Brain pericyte (primary cell): ENCODE measurements around the gene CRYL1.

ENCODE experiments used
- DNase-seq: peaks from one replicate; pipeline ENCODE4 v3.0.0-alpha.2; 2012; ENCODE audit warnings: low read depth, low spot score

The CRYL1 gene

DNA sequence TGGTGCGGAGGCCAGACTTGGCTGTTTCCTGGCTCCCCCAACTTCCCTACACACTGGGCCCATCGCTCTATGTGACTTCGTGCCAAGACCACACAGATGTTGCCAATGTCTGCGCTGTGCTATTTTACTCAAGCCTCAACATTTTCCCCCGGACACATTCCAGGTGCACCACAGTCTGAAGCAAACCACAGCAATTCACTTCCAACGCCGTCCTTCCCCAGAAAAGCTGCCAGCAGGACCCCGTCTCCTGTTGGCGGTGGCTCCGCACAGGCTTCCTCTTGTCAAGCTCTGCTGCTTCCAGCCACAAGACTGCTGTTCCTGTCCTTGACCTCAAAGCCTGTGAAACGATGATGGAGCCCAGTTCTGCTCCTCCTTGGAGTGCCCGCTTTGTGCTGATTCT is 100.7 kb downstream of the CRYL1 start:
- no peak for DNase-seq

DNA sequence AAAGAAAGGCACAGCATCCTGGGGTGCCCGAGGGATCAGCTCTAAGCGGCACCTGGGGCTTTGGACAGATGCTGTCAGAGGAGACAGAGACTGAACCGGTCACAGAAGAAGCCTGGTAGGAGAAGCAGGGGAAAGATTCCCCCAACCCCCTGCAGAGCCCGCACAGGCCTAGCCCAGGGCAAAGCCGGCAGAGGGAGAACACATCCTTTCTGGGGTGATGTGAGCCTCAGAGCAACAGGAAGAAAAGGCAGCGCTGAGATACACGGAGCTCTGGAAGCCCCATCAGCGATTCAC is 101.2 kb downstream of the CRYL1 start:
- DNase-seq = no peak

GRCh38 chr13:20422362-20422761 is 103.3 kb downstream of the CRYL1 start:
- no peak for DNase-seq

DNA sequence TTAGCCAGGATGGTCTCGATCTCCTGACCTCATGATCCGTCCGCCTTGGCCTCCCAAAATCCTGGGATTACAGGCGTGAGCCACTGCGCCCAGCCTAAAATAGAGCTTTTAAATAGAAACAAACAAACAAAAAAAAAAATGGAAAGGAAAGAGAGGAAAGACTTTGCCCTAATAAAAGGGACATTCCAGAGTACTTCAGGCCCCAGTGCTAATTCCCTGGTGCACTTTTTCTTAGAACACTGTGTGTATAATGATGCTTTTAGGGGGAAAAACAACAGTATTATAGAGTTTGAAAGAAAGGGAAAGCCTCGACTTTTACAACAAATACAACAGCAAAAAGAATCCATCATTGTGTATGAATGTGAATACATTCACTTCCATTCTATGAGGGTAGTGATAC is 104.7 kb downstream of the CRYL1 start:
- no peak for DNase-seq

DNA sequence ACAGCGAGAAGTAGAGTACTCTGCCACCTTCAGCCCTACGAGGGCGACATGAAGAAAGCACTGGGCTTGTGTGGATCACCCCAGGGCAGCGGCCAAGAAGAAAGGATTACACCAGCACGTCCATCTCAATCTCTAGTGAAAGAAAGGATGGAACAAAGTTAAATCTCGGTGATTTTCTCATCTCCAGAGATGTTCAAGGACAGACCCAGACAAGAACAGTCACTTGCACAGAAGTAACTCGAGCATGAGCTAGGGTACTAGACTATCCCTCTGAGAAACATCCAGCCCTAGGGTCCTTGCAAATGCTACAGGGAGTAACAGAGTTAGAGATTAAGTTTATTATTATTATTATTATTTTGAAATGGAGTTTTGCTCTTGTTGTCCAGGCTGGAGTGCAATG is 106.7 kb downstream of the CRYL1 start:
- DNase-seq = no peak

DNA sequence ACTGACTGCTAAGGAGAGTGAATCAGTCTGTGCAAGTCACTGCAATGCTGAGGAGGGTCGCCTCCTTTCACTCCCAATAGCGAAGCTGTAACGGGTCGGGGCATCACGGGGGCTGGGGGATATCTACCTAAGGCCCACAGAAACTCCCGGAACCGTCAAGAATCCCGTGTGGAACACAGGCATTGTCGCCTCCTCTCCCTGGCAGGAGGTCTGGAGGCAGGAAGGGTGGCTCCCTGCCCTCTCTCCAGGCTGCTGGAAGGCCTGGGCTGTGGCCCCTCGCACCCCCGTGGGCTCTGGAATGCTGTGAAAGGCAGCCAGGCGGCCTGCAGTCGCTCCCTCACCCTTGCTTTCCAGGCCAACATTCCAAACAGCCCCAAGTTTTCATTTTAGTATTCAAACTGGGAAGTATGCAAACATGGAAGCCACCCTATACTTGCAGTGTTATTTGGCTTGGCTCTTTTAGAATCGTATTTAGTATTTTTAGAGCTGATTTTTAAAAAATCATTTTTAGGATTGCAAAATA is 109.4 kb downstream of the CRYL1 start:
- no peak for DNase-seq

GRCh38 chr13:20415694-20416107 is 110.0 kb downstream of the CRYL1 start:
- DNase-seq = no peak

DNA sequence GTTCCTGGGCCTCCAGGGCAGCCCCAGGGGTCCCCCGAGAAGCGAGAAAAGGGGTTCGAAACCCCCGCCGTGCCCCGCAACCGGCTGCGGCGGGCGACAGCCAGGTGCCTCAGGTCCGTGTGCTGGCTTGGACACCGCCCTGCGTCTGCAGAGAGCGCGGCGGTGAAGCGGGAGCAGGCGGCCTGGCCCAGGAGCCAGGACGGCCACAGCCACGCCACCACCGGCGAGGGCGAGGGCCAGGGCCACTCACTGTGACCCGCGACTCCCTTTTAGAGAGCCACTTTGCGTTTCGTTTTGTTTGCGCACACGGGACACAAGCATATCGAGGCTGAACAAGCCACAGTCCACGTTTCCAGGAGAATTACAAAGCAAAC is 110.4 kb downstream of the CRYL1 start:
- DNase-seq = no peak

- no peak for DNase-seq
Observed at GRCh38 chr13:20414546-20415305, 110.9 kb downstream of the CRYL1 start.

DNA sequence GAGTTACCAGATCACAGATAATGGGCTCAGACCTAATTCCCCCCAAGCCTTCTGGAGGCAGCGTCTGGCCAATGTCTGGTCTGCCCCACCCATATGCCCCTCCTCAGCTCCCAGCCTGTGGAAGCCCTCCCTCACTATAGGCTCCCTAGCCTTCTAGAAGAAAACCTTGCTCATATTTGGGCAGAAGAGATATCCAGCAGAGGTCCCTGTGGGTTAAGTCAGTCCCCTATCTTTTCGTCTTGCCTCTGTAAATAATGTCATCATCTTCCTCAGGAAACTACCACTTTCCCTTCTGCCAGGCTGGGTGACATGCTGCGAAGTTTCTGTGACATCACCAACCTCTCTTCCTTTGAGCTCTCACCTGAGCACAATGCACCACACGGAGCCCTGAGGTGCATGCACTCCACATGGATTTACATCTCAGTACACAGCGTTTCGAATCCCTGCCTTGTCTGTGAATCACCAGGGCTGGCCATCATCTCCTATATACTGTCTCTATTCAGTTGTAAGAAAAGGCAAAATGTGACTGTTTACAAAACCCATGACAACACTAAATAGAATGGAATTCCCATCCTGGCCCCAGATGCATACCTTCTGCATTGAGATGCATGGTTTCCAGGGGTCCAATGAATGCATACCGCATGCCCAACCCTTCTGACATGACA is 112.8 kb downstream of the CRYL1 start:
- no peak for DNase-seq

DNA sequence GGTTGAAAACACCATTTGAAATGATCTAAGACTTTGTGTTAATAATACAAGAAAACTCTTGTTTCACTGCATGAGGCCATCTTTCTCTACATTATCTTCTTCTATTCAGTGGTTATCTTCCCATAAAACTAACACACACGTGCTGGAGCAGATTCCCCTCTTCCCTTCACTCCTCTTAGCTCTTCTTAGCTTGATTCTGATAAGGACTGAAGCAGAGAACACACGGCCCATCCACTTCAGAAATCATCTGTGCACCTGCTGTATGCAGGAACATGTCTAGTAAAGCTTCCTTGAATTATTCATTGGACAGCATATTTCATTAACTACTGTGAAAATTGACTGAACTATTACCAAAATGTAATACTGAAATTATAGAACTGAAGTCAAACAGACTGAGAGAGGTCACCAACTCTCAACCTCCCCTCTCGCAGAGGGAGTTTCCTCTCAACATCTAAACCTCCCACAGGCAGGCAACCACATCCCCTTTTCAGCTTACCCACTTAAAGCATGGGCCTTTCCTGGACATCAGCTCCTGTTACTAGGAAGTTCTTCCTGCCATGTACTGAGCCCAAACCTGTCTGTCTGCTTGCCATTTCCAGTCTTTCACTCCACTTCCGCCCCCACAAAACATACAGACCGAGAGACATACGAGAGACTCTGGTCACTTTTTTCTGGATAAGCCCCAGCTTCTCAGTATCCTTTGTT is 113.9 kb downstream of the CRYL1 start:
- DNase-seq = no peak

DNA sequence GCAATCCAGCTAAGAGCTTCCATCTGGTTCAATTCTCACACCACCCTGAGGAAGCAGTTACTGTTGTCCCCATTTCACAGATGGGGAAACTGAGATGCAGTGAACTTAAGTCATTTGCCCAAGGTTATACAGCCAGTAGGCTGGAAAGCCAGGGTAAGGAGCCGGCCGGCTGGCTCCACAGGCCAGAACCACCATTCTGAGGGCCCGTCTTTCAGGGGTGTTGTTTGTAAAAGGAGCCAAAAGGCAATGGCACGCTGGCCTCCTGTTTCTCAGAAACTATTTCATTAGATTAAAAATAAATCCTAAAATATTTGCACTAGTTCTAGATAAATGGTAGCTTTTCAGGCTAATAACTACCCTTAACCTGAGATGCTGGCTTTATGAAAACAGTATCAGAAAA is 114.9 kb downstream of the CRYL1 start:
- DNase-seq = no peak

GRCh38 chr13:20408181-20408580 is 117.5 kb downstream of the CRYL1 start:
- DNase-seq = no peak

- no peak for DNase-seq
Observed at GRCh38 chr13:20407759-20408158, 117.9 kb downstream of the CRYL1 start.

- no peak for DNase-seq
Observed at GRCh38 chr13:20405691-20406090, 120.0 kb downstream of the CRYL1 start.

GRCh38 chr13:20404488-20405222 is 121.0 kb downstream of the CRYL1 start:
- no peak for DNase-seq

DNA sequence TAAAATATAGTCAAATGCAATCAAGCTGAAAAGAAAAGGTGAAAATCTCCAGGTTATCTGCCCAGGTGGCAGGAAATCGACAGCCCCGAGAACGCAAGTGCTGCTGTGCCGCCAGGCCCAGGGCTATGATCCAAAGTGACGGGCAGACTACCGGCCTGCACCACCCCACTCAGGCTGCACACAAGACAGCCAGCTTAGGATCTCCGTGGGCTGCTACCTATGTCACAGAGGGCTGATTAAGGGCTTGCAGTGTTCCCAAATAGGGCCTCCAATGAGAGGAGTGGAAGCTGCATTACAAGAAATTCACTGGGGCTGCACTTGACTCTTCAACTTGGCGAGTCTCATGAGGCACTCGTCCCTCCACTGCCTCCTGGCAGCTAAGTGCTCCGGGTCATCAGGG is 121.8 kb downstream of the CRYL1 start:
- DNase-seq = no peak

GRCh38 chr13:20402881-20403280 is 122.8 kb downstream of the CRYL1 start:
- no peak for DNase-seq

DNA sequence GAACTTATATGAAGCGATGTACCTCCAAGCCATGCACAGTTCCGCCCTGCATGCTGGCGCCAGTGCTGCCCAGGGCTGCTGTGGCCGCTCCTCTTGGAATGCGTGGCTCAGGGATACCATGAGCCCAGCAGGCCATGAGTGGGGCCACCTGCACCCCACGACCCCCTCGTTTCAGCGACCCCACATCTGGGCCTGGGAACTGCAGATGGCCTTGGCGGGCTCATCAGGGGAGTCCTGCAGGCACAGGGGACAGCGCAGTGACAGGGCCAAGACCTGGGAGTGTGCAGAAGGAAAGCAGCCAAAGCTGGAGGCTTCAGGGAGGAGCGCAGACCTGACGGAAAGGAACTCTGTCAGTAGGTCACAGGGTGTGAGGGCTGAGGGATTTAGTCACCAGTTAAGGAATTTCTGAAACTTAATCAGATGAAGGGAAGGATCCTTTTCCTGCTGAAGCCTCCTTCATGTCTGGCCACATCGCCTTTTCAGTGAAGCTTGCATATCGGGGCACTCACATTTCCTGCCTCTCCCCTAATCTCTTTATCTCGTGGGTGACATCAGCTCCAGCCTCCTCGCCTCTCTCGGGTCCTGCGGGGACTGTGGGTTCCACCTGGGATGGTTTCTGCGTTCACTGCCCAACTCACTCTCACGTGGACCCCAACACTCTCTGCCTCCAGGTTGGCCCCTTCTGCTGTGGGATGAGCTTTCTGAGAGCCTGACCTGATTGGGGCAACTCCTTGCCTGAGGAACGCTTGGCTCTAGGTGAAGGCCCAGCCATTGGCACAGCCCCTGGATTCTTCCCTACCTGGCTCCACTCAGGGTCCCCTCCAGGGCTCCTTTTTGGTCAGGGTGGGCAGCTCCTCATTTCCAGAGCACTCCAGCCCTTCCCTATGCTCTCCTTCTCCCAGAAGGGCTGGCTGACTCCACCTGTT is 123.5 kb downstream of the CRYL1 start:
- no peak for DNase-seq

DNA sequence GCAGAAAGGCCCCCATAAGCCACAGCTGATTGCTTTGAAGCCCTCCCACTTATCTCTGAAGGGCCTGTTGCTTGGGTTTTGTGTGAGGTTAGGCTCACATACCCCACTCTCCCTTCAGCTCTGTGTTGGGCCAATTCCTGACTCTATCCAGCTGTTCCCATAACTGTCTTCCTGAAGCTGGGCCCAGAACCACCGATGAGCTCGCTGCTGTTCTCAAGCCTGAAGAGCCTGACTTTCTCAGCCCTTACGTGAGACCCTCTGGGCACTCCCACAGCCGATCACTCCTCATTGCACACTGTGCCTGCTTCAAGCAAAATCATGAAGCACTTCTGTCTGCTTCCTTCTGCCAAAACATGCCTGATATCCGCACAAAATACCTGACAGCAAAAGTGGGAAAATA is 124.1 kb downstream of the CRYL1 start:
- no peak for DNase-seq

- DNase-seq = no peak
Observed at GRCh38 chr13:20400774-20401173, 124.9 kb downstream of the CRYL1 start.
